Measurements from ENCODE around the gene UBE2R2. TPM values are rescaled to one million over a fixed set of nuclear protein-coding genes. Genes with fewer than 3 reads are reported as not detected.

UBE2R2 gene
- total and polyA plus RNA-seq, 10 donors = 15.2 to 48.5 (median 39.9) TPM

DNA sequence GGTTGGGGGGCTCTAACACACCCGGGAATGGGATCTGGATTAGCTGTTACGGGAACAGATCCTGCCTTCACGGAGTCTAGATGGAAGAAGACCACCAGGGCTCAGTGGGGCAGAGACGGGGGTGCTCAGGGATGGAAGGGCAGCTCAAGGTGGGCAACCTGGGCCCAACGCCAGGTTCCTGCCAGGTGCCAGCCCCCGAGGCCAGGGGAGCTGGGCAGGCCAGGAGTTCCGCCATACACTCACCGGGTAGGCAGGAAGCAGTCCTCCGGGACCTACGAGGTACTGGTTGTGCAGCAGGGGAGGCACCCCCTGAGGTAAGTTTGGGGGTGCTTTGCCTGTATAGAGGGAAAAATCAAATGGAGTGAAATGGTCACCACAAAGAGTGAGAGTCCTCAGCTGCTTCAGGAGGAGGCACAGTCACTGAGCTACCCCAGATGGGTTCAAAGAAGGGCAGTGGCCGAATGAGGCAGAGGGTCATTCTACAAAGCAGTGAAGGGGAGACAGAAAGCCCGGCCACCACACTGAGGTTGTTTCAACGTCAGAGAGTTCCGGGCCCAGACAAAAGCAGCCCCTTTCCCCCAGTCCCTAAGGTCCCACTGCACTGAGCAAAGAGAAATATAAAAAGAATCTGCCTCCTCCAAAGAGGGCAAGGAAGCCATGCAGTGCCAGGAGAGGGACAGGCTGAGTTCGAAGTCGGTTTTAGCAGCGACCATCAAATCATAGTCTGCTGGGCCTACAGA, 110.0 kb downstream of the UBE2R2 start:
- WGBS, 5 donors = 92 to 97% (median 93%) methylated on average over 16 to 17 of the region's 17 CpGs
- Histone ChIP-seq H3K9me3 (no peaks in the 10 kb centered on the region), H3K27ac (no peak overlapping the region), H3K4me1 (no peaks in the 10 kb centered on the region), H3K27me3 (replicated peaks in 1 of 7) (no peaks in the 10 kb centered on the region), H3K36me3 (peaks cover 0 to 100% (median 81%) of the 10 kb centered on the region in 6 donors), H3K4me3 (no peak overlapping the region)
- DNase-seq = no peak
- intact Hi-C loops (cut with DNase I; ENCODE audit: low total_unique reads) = no loop called here
- no peak for TF ChIP-seq POLR2A (IDR thresholded peaks at IDR 0.05)
- peak in 1 of 3 donors; percentile 55 for TF ChIP-seq POLR2AphosphoS5 (IDR thresholded peaks at IDR 0.05)

DNA sequence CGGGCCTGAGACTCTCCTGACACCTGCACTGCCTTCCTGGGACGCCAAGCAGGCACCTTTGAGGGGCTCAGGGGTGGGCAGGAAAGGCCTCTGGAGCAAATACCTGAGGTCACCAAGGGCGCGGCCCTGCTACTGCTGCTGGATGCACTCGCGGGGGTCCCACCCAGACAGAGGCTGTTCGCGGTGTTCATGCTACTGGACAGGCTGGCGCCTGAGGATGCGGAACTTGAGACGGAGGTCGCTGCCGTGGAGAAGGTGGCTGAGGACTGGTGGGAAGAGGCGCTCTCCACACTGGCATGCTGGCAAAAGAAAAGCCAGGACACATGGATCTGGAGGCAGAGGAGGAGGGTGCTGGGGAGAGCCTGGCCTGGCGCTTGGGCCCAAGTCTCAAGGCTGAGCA, 110.7 kb downstream of the UBE2R2 start:
- intact Hi-C loops (cut with DNase I; ENCODE audit: low total_unique reads) = no loop called here
- Histone ChIP-seq H3K27ac (no peak overlapping the region), H3K27me3 (replicated peaks in 1 of 7) (no peaks in the 10 kb centered on the region), H3K36me3 (peaks cover 0 to 100% (median 81%) of the 10 kb centered on the region in 6 donors), H3K9me3 (no peaks in the 10 kb centered on the region), H3K4me3 (no peak overlapping the region), H3K4me1 (no peaks in the 10 kb centered on the region)
- no peak for DNase-seq
- TF ChIP-seq POLR2A (IDR thresholded peaks at IDR 0.05) (no peak), POLR2AphosphoS5 (IDR thresholded peaks at IDR 0.05) (peak in 2 of 3 donors; percentile 18 to 64)
- WGBS, 5 donors = 93 to 97% (median 94%) methylated on average over 11 to 15 of the region's 15 CpGs

DNA sequence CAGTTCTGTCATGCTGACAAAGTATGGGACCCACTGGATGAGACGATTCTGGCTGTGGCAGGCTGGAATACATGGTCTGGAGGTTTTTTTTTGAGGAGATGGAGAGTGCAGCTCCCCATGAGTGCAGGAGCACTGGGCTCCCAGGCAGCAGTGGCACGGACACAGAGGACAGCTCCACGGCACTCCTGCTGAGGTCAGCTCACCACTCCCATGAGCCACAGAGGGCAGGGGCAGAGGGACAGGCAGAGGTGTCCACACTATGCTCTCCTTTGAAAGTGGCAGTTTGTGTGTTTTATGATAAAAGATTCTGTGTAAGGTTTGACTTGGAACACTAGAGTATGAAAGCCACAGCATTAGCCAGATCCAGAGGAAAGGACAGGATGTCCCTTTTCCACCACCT, 114.4 kb downstream of the UBE2R2 start:
- TF ChIP-seq, protein P1, sequence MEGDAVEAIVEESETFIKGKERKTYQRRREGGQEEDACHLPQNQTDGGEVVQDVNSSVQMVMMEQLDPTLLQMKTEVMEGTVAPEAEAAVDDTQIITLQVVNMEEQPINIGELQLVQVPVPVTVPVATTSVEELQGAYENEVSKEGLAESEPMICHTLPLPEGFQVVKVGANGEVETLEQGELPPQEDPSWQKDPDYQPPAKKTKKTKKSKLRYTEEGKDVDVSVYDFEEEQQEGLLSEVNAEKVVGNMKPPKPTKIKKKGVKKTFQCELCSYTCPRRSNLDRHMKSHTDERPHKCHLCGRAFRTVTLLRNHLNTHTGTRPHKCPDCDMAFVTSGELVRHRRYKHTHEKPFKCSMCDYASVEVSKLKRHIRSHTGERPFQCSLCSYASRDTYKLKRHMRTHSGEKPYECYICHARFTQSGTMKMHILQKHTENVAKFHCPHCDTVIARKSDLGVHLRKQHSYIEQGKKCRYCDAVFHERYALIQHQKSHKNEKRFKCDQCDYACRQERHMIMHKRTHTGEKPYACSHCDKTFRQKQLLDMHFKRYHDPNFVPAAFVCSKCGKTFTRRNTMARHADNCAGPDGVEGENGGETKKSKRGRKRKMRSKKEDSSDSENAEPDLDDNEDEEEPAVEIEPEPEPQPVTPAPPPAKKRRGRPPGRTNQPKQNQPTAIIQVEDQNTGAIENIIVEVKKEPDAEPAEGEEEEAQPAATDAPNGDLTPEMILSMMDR (IDR thresholded peaks at IDR 0.05 in 8 of 11, conservative IDR thresholded peaks at IDR 0.05 in 3 of 11) = no peak
- TF ChIP-seq POLR2AphosphoS5 (IDR thresholded peaks at IDR 0.05) = peak in 1 of 3 donors; percentile 26
- TF ChIP-seq POLR2A (IDR thresholded peaks at IDR 0.05) = no peak
- WGBS, 5 donors = 84 to 98% (median 93%) methylated on average over 3 of the region's 3 CpGs
- Histone ChIP-seq H3K36me3 (peaks cover 0 to 100% (median 81%) of the 10 kb centered on the region in 6 donors), H3K9me3 (no peaks in the 10 kb centered on the region), H3K4me3 (no peak overlapping the region), H3K27ac (no peak overlapping the region), H3K4me1 (no peaks in the 10 kb centered on the region), H3K27me3 (replicated peaks in 1 of 7) (no peaks in the 10 kb centered on the region)
- intact Hi-C loops (cut with DNase I; ENCODE audit: low total_unique reads) = no loop called here
- DNase-seq = no peak

DNA sequence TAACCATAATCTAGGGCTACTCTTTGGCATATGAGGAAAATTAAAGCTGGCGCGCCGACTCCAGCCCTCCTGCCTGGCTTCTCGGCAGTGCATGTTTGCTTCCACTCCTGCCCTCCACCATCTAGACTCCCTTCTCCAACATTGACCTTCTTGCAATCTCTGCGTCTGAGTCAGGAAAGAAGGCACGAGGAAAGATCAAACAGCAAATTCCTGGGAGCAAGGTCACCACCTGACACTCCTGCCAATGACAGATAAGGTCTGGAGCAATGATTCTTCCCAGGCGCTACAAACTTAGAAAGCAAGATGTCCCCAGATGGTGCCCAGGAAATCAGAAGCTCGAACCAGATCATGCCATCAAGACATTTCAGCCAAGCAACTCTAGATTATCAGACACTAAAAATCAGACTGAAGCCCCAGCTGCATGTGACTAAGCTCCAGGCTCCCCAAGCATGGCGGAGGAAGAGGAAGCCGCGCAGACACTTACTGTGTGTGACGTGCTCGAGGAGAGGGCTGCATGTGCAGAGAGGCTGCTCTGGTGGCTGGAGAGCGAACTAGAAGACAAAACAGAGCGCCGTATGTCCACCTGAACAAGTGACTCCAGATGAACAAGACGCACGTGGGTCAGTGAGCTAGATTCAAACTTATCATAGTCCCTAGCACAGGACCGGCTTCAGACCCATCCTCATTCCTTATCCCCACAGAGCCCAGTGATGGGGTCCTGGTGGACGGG, 115.3 kb downstream of the UBE2R2 start:
- H3K27ac ChIP-seq = no peak overlapping the region
- H3K4me3 ChIP-seq = no peak overlapping the region
- no peaks in the 10 kb centered on the region for H3K9me3 ChIP-seq
- peaks cover 0 to 100% (median 72%) of the 10 kb centered on the region in 6 donors for H3K36me3 ChIP-seq
- H3K4me1 ChIP-seq = no peaks in the 10 kb centered on the region
- 88 to 98% (median 91%) methylated on average over 19 to 20 of the region's 20 CpGs for WGBS, 5 donors
- no peak for TF ChIP-seq POLR2AphosphoS5 (IDR thresholded peaks at IDR 0.05)
- TF ChIP-seq, protein P1 (IDR thresholded peaks at IDR 0.05 in 8 of 11, conservative IDR thresholded peaks at IDR 0.05 in 3 of 11) = no peak
- TF ChIP-seq POLR2A (IDR thresholded peaks at IDR 0.05) = no peak
- H3K27me3 ChIP-seq (replicated peaks in 1 of 7) = no peaks in the 10 kb centered on the region
- intact Hi-C loops (cut with DNase I; ENCODE audit: low total_unique reads) = no loop called here
- no peak for DNase-seq
